GM19099 (cell line): ENCODE data around the gene CCNJL.

Experiments used
- POLR2A ChIP-seq: IDR thresholded peaks from 3 replicates; pipeline ENCODE4 v1.6.1; 2011; ENCODE audit warnings: low read depth; ENCODE audit not compliant: insufficient read length; ENCODE audit errors: extremely low read depth

CCNJL gene

GRCh38 chr5:160341309-160341870 is 29.0 kb upstream of the CCNJL start:
- TF ChIP-seq POLR2A, result no peak

DNA sequence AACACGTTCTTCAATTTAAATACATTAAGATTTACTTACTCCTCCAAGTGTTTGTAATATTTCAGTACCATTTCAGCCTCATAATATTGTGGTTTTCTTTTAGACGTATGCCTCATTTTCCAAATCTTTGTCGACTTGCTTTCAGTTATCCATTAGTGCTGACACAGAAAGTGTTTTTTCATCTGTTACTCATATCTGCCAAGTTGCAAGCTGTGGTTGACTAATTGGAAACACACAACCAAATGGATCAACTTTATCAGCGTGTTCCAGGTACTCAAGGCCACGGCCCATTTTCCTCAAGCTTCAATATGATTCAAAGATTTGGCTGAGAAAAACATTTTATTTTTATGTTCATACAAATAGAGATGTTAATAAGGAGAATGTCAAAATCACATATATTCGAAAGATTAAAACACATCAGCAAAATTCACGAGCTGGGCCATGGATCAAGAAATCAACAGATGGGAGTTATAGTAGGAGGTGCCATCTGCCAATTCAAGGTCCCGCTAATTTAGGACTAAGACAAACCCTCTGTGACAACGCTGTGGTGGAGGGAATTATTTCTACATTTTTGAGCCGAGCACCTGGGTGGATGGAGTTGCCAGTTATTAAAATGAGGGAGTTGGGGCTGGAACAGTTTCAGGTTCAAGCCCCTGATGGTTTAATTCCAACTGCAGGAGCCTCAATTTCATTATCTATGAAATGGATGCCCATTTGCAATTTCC is 27.2 kb upstream of the CCNJL start:
- TF ChIP-seq POLR2A, result no peak

- TF ChIP-seq POLR2A, result no peak
Observed at GRCh38 chr5:160333721-160334120, 21.4 kb upstream of the CCNJL start.

GRCh38 chr5:160330212-160330611 is 17.8 kb upstream of the CCNJL start:
- no peak for TF ChIP-seq POLR2A

DNA sequence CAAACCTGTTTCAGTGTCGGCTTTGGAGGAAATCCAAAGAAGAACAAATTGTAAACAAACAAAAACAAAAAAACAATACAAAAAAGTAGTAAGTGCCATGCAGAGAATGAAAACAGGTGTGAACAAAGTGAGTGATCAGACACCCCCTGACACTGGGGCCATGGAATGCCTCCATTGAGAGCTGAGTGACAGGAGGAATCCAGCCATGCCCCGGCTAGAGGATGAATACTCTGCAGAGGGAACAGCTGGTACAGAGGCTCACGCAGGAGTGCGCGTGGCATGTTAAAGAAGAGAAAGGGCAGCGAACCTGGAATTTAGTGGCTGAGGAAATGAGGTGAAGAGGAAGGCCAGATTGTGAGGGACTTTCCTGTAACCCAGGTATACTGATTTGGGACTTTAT is 15.5 kb upstream of the CCNJL start:
- no peak for TF ChIP-seq POLR2A

GRCh38 chr5:160326981-160327380 is 14.6 kb upstream of the CCNJL start:
- no peak for TF ChIP-seq POLR2A

DNA sequence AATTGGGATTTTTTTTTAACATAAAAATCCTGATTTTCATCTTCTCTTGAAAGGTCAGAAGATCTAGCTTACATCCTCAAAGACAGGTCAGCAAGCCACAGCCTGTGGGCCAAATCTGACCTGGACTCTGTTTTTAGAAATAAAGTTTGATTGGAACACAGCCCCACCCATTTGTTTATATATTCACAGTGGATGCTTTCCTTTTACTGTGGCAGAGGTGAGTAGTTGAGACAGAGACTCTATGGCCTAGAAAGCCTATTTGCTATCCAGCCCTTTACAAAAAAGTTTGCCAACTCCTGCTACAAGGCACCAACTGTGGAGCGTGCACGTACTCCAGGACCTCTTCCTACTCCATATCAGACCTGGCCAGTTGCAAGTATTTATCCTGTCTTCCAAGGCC is 13.4 kb upstream of the CCNJL start:
- no peak for TF ChIP-seq POLR2A

DNA sequence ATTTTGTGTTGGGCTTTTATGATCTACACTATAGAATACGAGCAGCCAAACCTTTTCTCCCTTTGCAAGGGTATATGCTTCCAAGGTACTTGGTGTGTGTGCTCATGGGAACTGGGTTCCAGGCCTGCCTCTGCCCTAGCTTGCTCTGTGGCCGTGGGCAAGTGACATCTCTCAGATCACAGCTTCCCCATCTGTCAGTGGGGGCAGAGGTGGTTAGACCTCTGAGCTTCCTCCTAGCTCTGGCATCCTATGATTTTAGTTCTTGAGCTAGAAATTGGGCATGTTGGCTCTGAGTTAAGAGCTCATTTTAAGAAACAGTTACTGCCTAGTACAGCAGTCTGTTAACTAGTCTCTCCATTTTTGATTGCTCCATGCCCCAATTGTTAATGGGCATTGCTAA is 12.5 kb upstream of the CCNJL start:
- no peak for TF ChIP-seq POLR2A

- TF ChIP-seq POLR2A, result no peak
Observed at GRCh38 chr5:160318409-160318808, 6.0 kb upstream of the CCNJL start.

DNA sequence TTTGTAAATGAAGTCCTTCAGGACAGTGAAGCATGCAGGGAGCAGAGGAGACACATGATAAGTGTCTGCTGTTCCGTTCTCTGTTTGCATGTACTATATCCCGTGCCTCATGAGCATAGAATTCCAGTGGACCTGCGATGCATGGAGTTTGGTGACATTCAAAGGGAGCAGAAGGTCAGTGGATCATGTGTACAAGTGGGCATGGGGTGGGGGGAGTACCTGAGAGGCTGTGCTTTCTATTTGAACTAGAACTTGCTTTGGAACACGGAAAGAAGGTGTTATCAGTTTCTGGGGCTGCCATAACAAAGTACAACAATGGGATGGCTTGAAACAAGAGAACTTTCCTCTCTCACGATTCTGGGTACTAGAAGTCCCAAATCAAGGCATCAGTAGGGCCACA is 5.1 kb upstream of the CCNJL start:
- TF ChIP-seq POLR2A, result no peak

DNA sequence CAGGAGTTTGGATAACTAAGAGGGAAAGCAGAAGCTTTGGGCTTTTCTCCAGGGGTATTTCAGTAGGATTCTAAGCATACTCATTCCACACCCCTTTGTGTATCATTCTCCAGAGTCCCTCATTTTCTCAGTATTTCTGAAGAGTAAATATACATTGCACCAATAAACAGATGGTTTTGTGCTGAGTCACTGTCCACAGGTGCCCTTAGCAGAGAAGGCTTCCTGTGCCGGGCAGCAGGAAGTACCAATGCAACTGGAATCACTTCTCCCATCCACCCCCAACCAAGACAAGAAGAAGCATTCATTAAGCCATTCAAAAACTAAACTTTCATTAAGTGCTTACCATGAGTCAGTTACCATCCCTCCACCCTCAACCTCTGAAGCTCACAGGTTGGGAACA is 3.6 kb upstream of the CCNJL start:
- no peak for TF ChIP-seq POLR2A

GRCh38 chr5:160312960-160313727 is 780 bp upstream of the CCNJL start:
- TF ChIP-seq POLR2A, result no peak

GRCh38 chr5:160311491-160312133 is 752 bp downstream of the CCNJL start:
- TF ChIP-seq POLR2A, result no peak

DNA sequence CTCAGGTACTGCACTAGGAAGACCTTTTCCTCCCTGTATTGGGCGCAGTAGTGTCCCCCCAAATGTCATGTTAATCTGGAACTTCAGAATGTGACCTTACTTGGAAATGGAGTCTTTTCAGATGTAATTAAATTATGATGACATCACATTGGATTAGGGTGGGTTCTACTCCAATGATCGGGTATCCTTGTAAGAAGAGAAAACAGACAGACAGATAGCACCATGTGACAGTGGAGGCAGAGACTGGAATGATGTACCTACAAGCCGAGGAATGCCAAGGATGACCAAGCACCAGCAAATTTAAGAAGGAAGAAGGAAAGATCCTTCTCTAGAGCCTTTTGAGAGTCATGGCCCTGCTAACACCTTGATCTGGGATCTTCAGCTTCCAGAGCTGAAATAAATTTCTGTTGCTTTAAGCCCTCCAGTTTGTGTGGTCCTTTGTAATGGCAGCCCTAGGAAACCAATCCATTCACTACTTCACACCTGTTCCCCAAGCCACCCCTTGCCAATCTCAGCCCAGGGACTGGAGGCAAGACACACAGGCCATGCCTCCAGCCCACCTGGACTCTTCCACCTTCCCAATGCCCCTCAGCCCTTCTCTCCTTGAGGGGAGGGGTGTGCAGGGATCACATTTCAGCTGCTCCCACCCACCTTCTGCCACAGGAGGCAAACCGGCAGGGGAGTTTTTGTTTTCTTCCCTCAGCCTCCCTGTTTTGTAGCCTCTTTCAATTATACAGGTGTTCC is 1.6 kb downstream of the CCNJL start:
- TF ChIP-seq POLR2A, result no peak

- no peak for TF ChIP-seq POLR2A
Observed at GRCh38 chr5:160310140-160310539, 2.2 kb downstream of the CCNJL start.

- no peak for TF ChIP-seq POLR2A
Observed at GRCh38 chr5:160306696-160307095, 5.7 kb downstream of the CCNJL start.

DNA sequence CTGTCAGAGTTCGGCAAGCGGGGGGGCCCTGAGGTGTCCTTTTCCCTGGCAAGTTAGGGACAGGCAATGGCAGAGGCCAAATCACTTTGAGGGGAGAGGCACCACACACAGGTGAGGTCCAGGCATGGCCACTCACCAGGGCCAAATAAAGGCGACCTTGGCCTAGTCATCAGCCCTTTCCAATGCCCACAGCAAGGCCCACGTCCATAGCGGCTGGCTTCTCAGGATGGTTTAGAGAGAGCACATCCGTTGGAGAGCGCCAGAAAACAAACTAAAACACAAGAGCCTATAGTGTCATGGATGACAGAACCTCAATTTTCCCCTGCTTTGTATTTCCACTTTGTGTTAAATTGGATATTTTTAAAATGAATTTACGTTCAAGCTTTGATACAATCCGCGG is 7.0 kb downstream of the CCNJL start:
- no peak for TF ChIP-seq POLR2A
